ENCODE data around the gene SLC22A17.

- no peak for TF ChIP-seq CTCF (optimal IDR thresholded peaks at IDR 0.05 in 1 of 3, IDR thresholded peaks at IDR 0.05 in 1 of 3, conservative IDR thresholded peaks at IDR 0.05 in 1 of 3; ENCODE audit: extremely low read depth in 1 of 3, insufficient read depth in 2 of 3, low read length in 3 of 3)
- TF ChIP-seq EZH2 (IDR thresholded peaks at IDR 0.05; ENCODE audit: low read length) = no peak
Measured at GRCh38 chr14:23297611-23298277, 54.9 kb downstream of the SLC22A17 start.
